DND-41 (cell line): ENCODE data around the gene MTHFD1.

ENCODE experiments used
- ATAC-seq: fragments of 200-7000 bp; cut with Tn5 transposase; 3 replicates; pipeline ENCODE4 v1.9.1; 2021; ENCODE audit warnings: low read depth; ENCODE audit not compliant: insufficient read depth
- DNase-seq: peaks from one replicate; pipeline ENCODE4 v3.0.0-alpha.2; 2020
- H2AFZ ChIP-seq: 2 replicates; pipeline ENCODE4 v1.6.0; 2012; ENCODE audit warnings: low read depth, low read length
- H3K27ac ChIP-seq: 2 replicates; pipeline ENCODE4 v1.5.1; 2012; ENCODE audit warnings: low read length, inconsistent platforms
- H3K27me3 ChIP-seq: fragments of 200-600 bp; sonication (generic); 2 replicates; pipeline ENCODE4 v1.6.0; 2012; ENCODE audit warnings: low read length, mild to moderate bottlenecking, inconsistent platforms; ENCODE audit not compliant: insufficient read depth, poor library complexity
- H3K36me3 ChIP-seq: 2 replicates; pipeline ENCODE4 v1.5.1; 2012; ENCODE audit warnings: low read length, inconsistent platforms; ENCODE audit not compliant: insufficient read depth
- H3K4me1 ChIP-seq: 2 replicates; pipeline ENCODE4 v1.5.1; 2012; ENCODE audit warnings: mild to moderate bottlenecking, low read length; ENCODE audit not compliant: insufficient read depth
- H3K4me2 ChIP-seq: 2 replicates; pipeline ENCODE4 v1.6.0; 2012; ENCODE audit warnings: mild to moderate bottlenecking, moderate library complexity, low read length, inconsistent platforms; ENCODE audit not compliant: insufficient read depth
- H3K4me3 ChIP-seq, 2 experiments: fragments of 200-600 bp in 1 of 2; shearing (Covaris generic) in 1 of 2; 2 replicates each; pipeline ENCODE4 v1.5.1; 2012 to 2016; ENCODE audit warnings: inconsistent platforms in 2 of 2, low read length in 2 of 2, mild to moderate bottlenecking in 2 of 2, low read depth in 1 of 2, moderate library complexity in 1 of 2
- H3K79me2 ChIP-seq: 2 replicates; pipeline ENCODE4 v1.6.0; 2012; ENCODE audit warnings: low read length, inconsistent platforms; ENCODE audit not compliant: insufficient read depth
- H3K9ac ChIP-seq: 2 replicates; pipeline ENCODE4 v1.6.0; 2012; ENCODE audit warnings: low read depth, mild to moderate bottlenecking, inconsistent platforms, low read length, moderate library complexity
- H3K9me3 ChIP-seq: 2 replicates; pipeline ENCODE4 v1.5.1; 2012; ENCODE audit warnings: low read length, moderate library complexity, mild to moderate bottlenecking, inconsistent platforms; ENCODE audit not compliant: insufficient read depth, severe bottlenecking
- H4K20me1 ChIP-seq: 2 replicates; pipeline ENCODE4 v1.6.0; 2012; ENCODE audit warnings: low read length; ENCODE audit not compliant: insufficient read depth
- EZH2 ChIP-seq: IDR thresholded peaks from 3 replicates; pipeline ENCODE4 v1.6.1; 2012; ENCODE audit warnings: borderline replicate concordance, low read depth, mild to moderate bottlenecking, moderate library complexity, low read length, inconsistent platforms; ENCODE audit not compliant: severe bottlenecking
- TF ChIP-seq, protein P1 (sequence below): IDR thresholded peaks from 2 replicates; pipeline ENCODE4 v1.5.1; 2012; ENCODE audit warnings: borderline replicate concordance, low read length, moderate library complexity, mild to moderate bottlenecking; ENCODE audit not compliant: poor library complexity, severe bottlenecking; ENCODE audit errors: extremely low read depth

Gene MTHFD1

DNA sequence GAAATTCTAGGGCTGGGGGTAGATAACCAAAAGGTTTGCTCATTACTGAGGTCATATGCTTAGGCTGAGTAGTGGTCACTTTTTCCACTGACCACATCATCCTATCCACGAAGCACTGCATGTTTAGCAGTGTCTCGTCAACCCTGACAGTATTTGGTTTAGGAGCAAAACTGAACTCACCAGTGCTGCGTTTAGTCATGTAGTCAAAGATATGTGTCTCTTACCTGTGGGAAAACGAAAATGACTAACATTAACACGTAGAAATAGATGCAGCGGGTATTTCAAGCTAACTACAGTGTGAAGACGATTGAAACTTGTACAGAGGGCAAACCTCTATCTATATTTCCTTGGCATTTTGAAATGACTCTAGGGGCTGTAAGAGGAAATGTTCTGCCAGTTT, 34.6 kb downstream of the MTHFD1 start:
- H2AFZ ChIP-seq: no peak overlapping the region
- TF ChIP-seq, protein P1, sequence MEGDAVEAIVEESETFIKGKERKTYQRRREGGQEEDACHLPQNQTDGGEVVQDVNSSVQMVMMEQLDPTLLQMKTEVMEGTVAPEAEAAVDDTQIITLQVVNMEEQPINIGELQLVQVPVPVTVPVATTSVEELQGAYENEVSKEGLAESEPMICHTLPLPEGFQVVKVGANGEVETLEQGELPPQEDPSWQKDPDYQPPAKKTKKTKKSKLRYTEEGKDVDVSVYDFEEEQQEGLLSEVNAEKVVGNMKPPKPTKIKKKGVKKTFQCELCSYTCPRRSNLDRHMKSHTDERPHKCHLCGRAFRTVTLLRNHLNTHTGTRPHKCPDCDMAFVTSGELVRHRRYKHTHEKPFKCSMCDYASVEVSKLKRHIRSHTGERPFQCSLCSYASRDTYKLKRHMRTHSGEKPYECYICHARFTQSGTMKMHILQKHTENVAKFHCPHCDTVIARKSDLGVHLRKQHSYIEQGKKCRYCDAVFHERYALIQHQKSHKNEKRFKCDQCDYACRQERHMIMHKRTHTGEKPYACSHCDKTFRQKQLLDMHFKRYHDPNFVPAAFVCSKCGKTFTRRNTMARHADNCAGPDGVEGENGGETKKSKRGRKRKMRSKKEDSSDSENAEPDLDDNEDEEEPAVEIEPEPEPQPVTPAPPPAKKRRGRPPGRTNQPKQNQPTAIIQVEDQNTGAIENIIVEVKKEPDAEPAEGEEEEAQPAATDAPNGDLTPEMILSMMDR: no peak
- TF ChIP-seq EZH2: no peak
- no peak overlapping the region for H3K9ac ChIP-seq
- H4K20me1 ChIP-seq: 0 out of 2 replicates have a peak, but pooled peaks cover 2% of the 10 kb centered on the region
- H3K4me2 ChIP-seq: no peak overlapping the region
- no peaks in the 10 kb centered on the region for H3K9me3 ChIP-seq
- ATAC-seq (no peak), DNase-seq (no peak)
- no peak overlapping the region for H3K4me3 ChIP-seq
- H3K36me3 ChIP-seq: peaks cover 84% of the 10 kb centered on the region
- H3K4me1 ChIP-seq: no peaks in the 10 kb centered on the region
- H3K79me2 ChIP-seq: no peaks in the 10 kb centered on the region
- H3K27me3 ChIP-seq: no peaks in the 10 kb centered on the region
- H3K27ac ChIP-seq: no peak overlapping the region

DNA sequence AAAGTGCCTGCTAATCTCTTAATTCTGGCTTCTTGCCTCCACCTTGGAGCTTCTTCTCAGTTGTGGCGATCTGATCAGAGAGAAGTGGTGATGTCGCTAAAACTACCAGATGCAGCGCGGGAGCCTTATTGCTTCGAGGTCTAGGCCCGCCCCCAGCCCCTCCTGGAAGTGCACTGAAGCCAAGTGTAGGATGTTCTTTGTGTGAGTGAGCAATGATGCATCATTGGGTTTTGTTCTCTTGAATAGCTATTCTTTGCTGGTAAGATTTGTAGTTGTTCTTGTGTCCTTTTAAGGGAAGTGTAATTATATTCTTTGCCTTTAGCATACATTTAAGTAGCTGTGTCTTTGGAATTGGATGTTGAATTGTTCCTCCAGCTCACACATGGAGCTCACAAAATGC, 35.8 kb downstream of the MTHFD1 start:
- peak; percentile 48; the same call in 2 of the 3 replicates for ATAC-seq
- no peaks in the 10 kb centered on the region for H3K79me2 ChIP-seq
- no peaks in the 10 kb centered on the region for H3K4me1 ChIP-seq
- TF ChIP-seq, protein P1: no peak
- no peak for TF ChIP-seq EZH2
- 0 out of 2 replicates have a peak, but pooled peaks cover 2% of the 10 kb centered on the region for H4K20me1 ChIP-seq
- H2AFZ ChIP-seq: no peak overlapping the region
- H3K9ac ChIP-seq: no peak overlapping the region
- no peak overlapping the region for H3K4me3 ChIP-seq
- H3K36me3 ChIP-seq: peaks cover 89% of the 10 kb centered on the region
- no peak overlapping the region for H3K27ac ChIP-seq
- no peaks in the 10 kb centered on the region for H3K27me3 ChIP-seq
- peak; percentile 18 for DNase-seq
- no peaks in the 10 kb centered on the region for H3K9me3 ChIP-seq
- H3K4me2 ChIP-seq: no peak overlapping the region

DNA sequence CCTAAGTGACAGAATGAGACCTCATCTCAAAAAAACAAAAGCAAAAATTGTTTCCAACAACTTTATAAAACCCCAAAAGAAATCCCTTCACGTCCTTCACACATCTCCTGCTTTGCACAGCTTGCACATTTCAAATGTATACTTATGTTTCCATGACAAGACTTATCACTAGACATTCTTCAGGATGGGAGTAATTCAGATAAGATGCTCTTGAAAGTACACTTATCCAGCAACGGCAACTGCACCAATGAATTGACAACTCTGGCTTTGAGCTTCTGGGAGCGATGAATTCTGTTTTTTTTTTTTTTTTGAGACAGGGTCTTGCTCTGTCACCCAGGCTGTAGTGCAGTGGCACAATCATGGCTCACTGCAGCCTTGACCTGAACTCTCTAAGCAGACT, 46.4 kb downstream of the MTHFD1 start:
- Histone ChIP-seq H2AFZ (no peak overlapping the region), H3K4me2 (no peak overlapping the region), H3K9ac (no peak overlapping the region), H3K36me3 (peaks cover 95% of the 10 kb centered on the region), H3K27ac (no peak overlapping the region), H3K27me3 (no peaks in the 10 kb centered on the region), H3K4me3 (no peak overlapping the region), H3K4me1 (no peaks in the 10 kb centered on the region), H4K20me1 (0 out of 2 replicates have a peak, but pooled peaks cover 4% of the 10 kb centered on the region), H3K9me3 (no peaks in the 10 kb centered on the region), H3K79me2 (no peaks in the 10 kb centered on the region)
- TF ChIP-seq, protein P1: no peak
- TF ChIP-seq EZH2: no peak
- ATAC-seq (no peak), DNase-seq (no peak)
